Stimulated activated naive B cell treated with anti-CD40 and anti-IgM and Interleukin-4, amounts not matched to agents 10 μg/mL and 1 μg/mL and 100 μg/mL, for 72 hours (primary cell): ENCODE data around the gene C1QTNF5.

Experiments used
- ATAC-seq, 2 donors: fragments of 150-1000 bp; cut with Tn5 transposase; replicated peaks; 2 replicates each; pipeline ENCODE4 v1.10.0; 2021; ENCODE audit warnings: moderate library complexity in 1 of 2
- DNase-seq: peaks from one replicate; pipeline ENCODE4 v3.0.0; 2021
- H3K27ac Mint-ChIP-seq: one replicate; pipeline ENCODE4 v1.8.0; 2022; ENCODE audit warnings: mild to moderate bottlenecking, mixed read lengths
- H3K27me3 Mint-ChIP-seq, 2 donors: one replicate each; pipeline ENCODE4 v1.8.0; 2022; ENCODE audit warnings: mixed read lengths in 2 of 2
- H3K36me3 Mint-ChIP-seq, 2 donors: one replicate each; pipeline ENCODE4 v1.8.0; 2022; ENCODE audit warnings: mixed read lengths in 2 of 2, mild to moderate bottlenecking in 1 of 2
- H3K4me1 Mint-ChIP-seq, 2 donors: one replicate each; pipeline ENCODE4 v1.8.0; 2022; ENCODE audit warnings: mixed read lengths in 2 of 2, mild to moderate bottlenecking in 1 of 2
- H3K4me3 Mint-ChIP-seq, 2 donors: one replicate each; pipeline ENCODE4 v1.8.0; 2022; ENCODE audit warnings: mild to moderate bottlenecking in 2 of 2, mixed read lengths in 2 of 2, moderate library complexity in 1 of 2
- H3K9me3 Mint-ChIP-seq, 2 donors: one replicate each; pipeline ENCODE4 v1.8.0; 2022; ENCODE audit warnings: mixed read lengths in 2 of 2, mild to moderate bottlenecking in 1 of 2

C1QTNF5 gene

GRCh38 chr11:119355091-119355843 is 14.6 kb upstream of the C1QTNF5 start:
- no peak overlapping the region for H3K27ac Mint-ChIP-seq
- no peaks in the 10 kb centered on the region for H3K9me3 Mint-ChIP-seq
- H3K36me3 Mint-ChIP-seq = no peaks in the 10 kb centered on the region
- DNase-seq = no peak
- H3K4me3 Mint-ChIP-seq = peak overlapping the region; percentile 14 to 21
- no peak for ATAC-seq
- H3K27me3 Mint-ChIP-seq = peaks cover 47 to 69% of the 10 kb centered on the region in 2 donors
- H3K4me1 Mint-ChIP-seq = peaks cover 18 to 38% of the 10 kb centered on the region in 2 donors

GRCh38 chr11:119352857-119353260 is 12.2 kb upstream of the C1QTNF5 start:
- Mint-ChIP-seq H3K4me1 (peaks cover 11 to 17% of the 10 kb centered on the region in 2 donors), H3K27ac (no peak overlapping the region), H3K4me3 (no peak overlapping the region), H3K36me3 (no peaks in the 10 kb centered on the region), H3K27me3 (peaks cover 47 to 81% of the 10 kb centered on the region in 2 donors), H3K9me3 (no peaks in the 10 kb centered on the region)
- ATAC-seq = no peak
- no peak for DNase-seq

- peaks cover 1 to 3% of the 10 kb centered on the region in 2 donors for H3K4me1 Mint-ChIP-seq
- peaks cover 47 to 82% of the 10 kb centered on the region in 2 donors for H3K27me3 Mint-ChIP-seq
- no peak overlapping the region for H3K4me3 Mint-ChIP-seq
- DNase-seq (no peak), ATAC-seq (no peak)
- no peaks in the 10 kb centered on the region for H3K36me3 Mint-ChIP-seq
- no peaks in the 10 kb centered on the region for H3K9me3 Mint-ChIP-seq
- peak overlapping the region; percentile 38 for H3K27ac Mint-ChIP-seq
Measured at GRCh38 chr11:119351232-119351631, 10.5 kb upstream of the C1QTNF5 start.

GRCh38 chr11:119350302-119350701 is 9.6 kb upstream of the C1QTNF5 start:
- Mint-ChIP-seq H3K4me3 (no peak overlapping the region), H3K27ac (no peak overlapping the region), H3K4me1 (no peaks in the 10 kb centered on the region), H3K27me3 (peaks cover 48 to 82% of the 10 kb centered on the region in 2 donors), H3K9me3 (no peaks in the 10 kb centered on the region), H3K36me3 (no peaks in the 10 kb centered on the region)
- DNase-seq (no peak), ATAC-seq (no peak)

GRCh38 chr11:119347940-119348605 is 7.4 kb upstream of the C1QTNF5 start:
- Mint-ChIP-seq H3K9me3 (no peaks in the 10 kb centered on the region), H3K4me1 (no peaks in the 10 kb centered on the region), H3K27ac (no peak overlapping the region), H3K4me3 (no peak overlapping the region), H3K27me3 (peaks cover 63 to 83% of the 10 kb centered on the region in 2 donors), H3K36me3 (no peaks in the 10 kb centered on the region)
- no peak for DNase-seq
- ATAC-seq = no peak

GRCh38 chr11:119347242-119347641 is 6.6 kb upstream of the C1QTNF5 start:
- Mint-ChIP-seq H3K27me3 (peaks cover 64 to 84% of the 10 kb centered on the region in 2 donors), H3K36me3 (no peaks in the 10 kb centered on the region), H3K4me3 (no peak overlapping the region), H3K4me1 (no peaks in the 10 kb centered on the region), H3K9me3 (no peaks in the 10 kb centered on the region), H3K27ac (no peak overlapping the region)
- ATAC-seq (no peak), DNase-seq (no peak)

GRCh38 chr11:119346605-119347004 is 5.9 kb upstream of the C1QTNF5 start, which contains the start of gene MFRP:
MFRP (minus strand) TSS chr11:119346705; CDS start chr11:119346513, 192 bp downstream.
- H3K36me3 Mint-ChIP-seq = no peaks in the 10 kb centered on the region
- no peak within 1 kb of the TSS for H3K27ac Mint-ChIP-seq
- peaks cover 63 to 83% of the 10 kb centered on the region in 2 donors for H3K27me3 Mint-ChIP-seq
- no peaks in the 10 kb centered on the region for H3K9me3 Mint-ChIP-seq
- no peak for DNase-seq
- ATAC-seq = no peak
- peaks cover 0 to 3% of the 10 kb centered on the region in 2 donors for H3K4me1 Mint-ChIP-seq
- H3K4me3 Mint-ChIP-seq = no peak within 1 kb of the TSS

GRCh38 chr11:119345685-119346084 is 5.0 kb upstream of the C1QTNF5 start:
- ATAC-seq (no peak), DNase-seq (no peak)
- Mint-ChIP-seq H3K36me3 (no peaks in the 10 kb centered on the region), H3K4me1 (peaks cover 8 to 12% of the 10 kb centered on the region in 2 donors), H3K9me3 (no peaks in the 10 kb centered on the region), H3K27ac (no peak overlapping the region), H3K4me3 (no peak overlapping the region), H3K27me3 (peaks cover 62 to 83% of the 10 kb centered on the region in 2 donors)

- Mint-ChIP-seq H3K4me1 (peaks cover 9 to 15% of the 10 kb centered on the region in 2 donors), H3K9me3 (no peaks in the 10 kb centered on the region), H3K27me3 (peaks cover 64 to 75% of the 10 kb centered on the region in 2 donors), H3K36me3 (peaks cover 0 to under 1% of the 10 kb centered on the region in 2 donors), H3K4me3 (no peak overlapping the region), H3K27ac (no peak overlapping the region)
- no peak for DNase-seq
- ATAC-seq = no peak
Measured at GRCh38 chr11:119344291-119345010, 3.8 kb upstream of the C1QTNF5 start.

GRCh38 chr11:119343726-119344125 is 3.0 kb upstream of the C1QTNF5 start:
- Mint-ChIP-seq H3K36me3 (peaks cover 4 to 7% of the 10 kb centered on the region in 2 donors), H3K4me1 (peaks cover 12 to 22% of the 10 kb centered on the region in 2 donors), H3K9me3 (no peaks in the 10 kb centered on the region), H3K27ac (no peak overlapping the region), H3K4me3 (no peak overlapping the region), H3K27me3 (peaks cover 71 to 82% of the 10 kb centered on the region in 2 donors)
- DNase-seq = no peak
- no peak for ATAC-seq

- Mint-ChIP-seq H3K27me3 (peaks cover 76 to 81% of the 10 kb centered on the region in 2 donors), H3K4me3 (no peak overlapping the region), H3K9me3 (no peaks in the 10 kb centered on the region), H3K4me1 (peaks cover 15 to 33% of the 10 kb centered on the region in 2 donors), H3K36me3 (peaks cover 4 to 15% of the 10 kb centered on the region in 2 donors), H3K27ac (no peak overlapping the region)
- DNase-seq (no peak), ATAC-seq (no peak)
Measured at GRCh38 chr11:119342362-119343130, 1.9 kb upstream of the C1QTNF5 start.

- no peak overlapping the region for H3K4me3 Mint-ChIP-seq
- H3K36me3 Mint-ChIP-seq = peaks cover 4 to 20% of the 10 kb centered on the region in 2 donors
- H3K27ac Mint-ChIP-seq = no peak overlapping the region
- peaks cover 70 to 77% of the 10 kb centered on the region in 2 donors for H3K27me3 Mint-ChIP-seq
- no peak for DNase-seq
- no peak for ATAC-seq
- peaks cover 17 to 39% of the 10 kb centered on the region in 2 donors for H3K4me1 Mint-ChIP-seq
- no peaks in the 10 kb centered on the region for H3K9me3 Mint-ChIP-seq
Measured at GRCh38 chr11:119342023-119342300, 1.3 kb upstream of the C1QTNF5 start.

GRCh38 chr11:119341222-119342022 is 739 bp upstream of the C1QTNF5 start:
- H3K9me3 Mint-ChIP-seq = no peaks in the 10 kb centered on the region
- DNase-seq (no peak), ATAC-seq (peak; percentile 14 to 19)
- H3K27me3 Mint-ChIP-seq = peaks cover 65 to 71% of the 10 kb centered on the region in 2 donors
- peaks cover 21 to 44% of the 10 kb centered on the region in 2 donors for H3K4me1 Mint-ChIP-seq
- peak overlapping the region in 1 of 2 donors; percentile 2 for H3K4me3 Mint-ChIP-seq
- peaks cover 4 to 26% of the 10 kb centered on the region in 2 donors for H3K36me3 Mint-ChIP-seq
- no peak overlapping the region for H3K27ac Mint-ChIP-seq
